T-helper 17 cell (primary cell): ENCODE data around the gene LRRC30. TPM values are rescaled to one million over a fixed set of nuclear protein-coding genes. Genes with fewer than 3 reads are reported as not detected.

Experiments used
- ATAC-seq: fragments of 150-1000 bp; cut with Tn5 transposase; 2 replicates; pipeline ENCODE4 v1.10.0; 2021; ENCODE audit warnings: mild to moderate bottlenecking, moderate library complexity
- DNase-seq, 3 donors: peaks; one replicate each; pipeline versions ENCODE4 v3.0.0 to v3.0.0-alpha.2; 2020 to 2021
- H3K9me3 ChIP-seq: one replicate; pipeline ENCODE4 v1.7.0; 2013; ENCODE audit warnings: low read length, mild to moderate bottlenecking; ENCODE audit not compliant: control insufficient read depth, poor library complexity, severe bottlenecking
- H3K27ac Mint-ChIP-seq: one replicate; pipeline ENCODE4 v1.8.0; 2022; ENCODE audit warnings: mild to moderate bottlenecking, moderate library complexity, mixed read lengths
- H3K27me3 Mint-ChIP-seq: one replicate; pipeline ENCODE4 v1.8.0; 2022; ENCODE audit warnings: mixed read lengths
- H3K36me3 Mint-ChIP-seq: one replicate; pipeline ENCODE4 v1.8.0; 2022; ENCODE audit warnings: low read depth, mixed read lengths
- H3K4me1 Mint-ChIP-seq: one replicate; pipeline ENCODE4 v1.8.0; 2022; ENCODE audit warnings: mild to moderate bottlenecking, mixed read lengths
- H3K4me3 Mint-ChIP-seq: one replicate; pipeline ENCODE4 v1.8.0; 2022; ENCODE audit warnings: mild to moderate bottlenecking, moderate library complexity, mixed read lengths
- total RNA-seq, 4 donors: library from RNA in 2 of 4; stranded (reverse) in 2 of 4; gene quantifications; one replicate each; pipeline ENCODE4 v1.2.3 and lab custom pipeline; 2022 to 2026

Gene LRRC30
- total RNA-seq, 2 donors from 2014 or later, result not detected

GRCh38 chr18:7256618-7257425 is 25.9 kb downstream of the LRRC30 start:
- Mint-ChIP-seq H3K4me1 (no peaks in the 10 kb centered on the region), H3K4me3 (no peak overlapping the region), H3K27ac (no peak overlapping the region), H3K36me3 (no peaks in the 10 kb centered on the region), H3K27me3 (peaks cover 4% of the 10 kb centered on the region)
- no peaks in the 10 kb centered on the region for H3K9me3 ChIP-seq
- DNase-seq (no peak), ATAC-seq (no peak)

- no peak for ATAC-seq
Measured at GRCh38 chr18:7257426-7257740, 26.5 kb downstream of the LRRC30 start.

GRCh38 chr18:7259475-7259874 is 28.6 kb downstream of the LRRC30 start:
- H3K9me3 ChIP-seq, result no peaks in the 10 kb centered on the region
- Mint-ChIP-seq H3K4me3 (no peak overlapping the region), H3K27ac (no peak overlapping the region), H3K27me3 (peaks cover 9% of the 10 kb centered on the region), H3K36me3 (no peaks in the 10 kb centered on the region), H3K4me1 (no peaks in the 10 kb centered on the region)
- DNase-seq (no peak), ATAC-seq (no peak)

More at GRCh38 chr18:7257426-7257740, 26.5 kb downstream of the LRRC30 start:
- H3K9me3 ChIP-seq, result no peaks in the 10 kb centered on the region
- DNase-seq, result no peak
- Mint-ChIP-seq H3K27ac (no peak overlapping the region), H3K27me3 (peaks cover 4% of the 10 kb centered on the region), H3K4me3 (no peak overlapping the region), H3K4me1 (no peaks in the 10 kb centered on the region), H3K36me3 (no peaks in the 10 kb centered on the region)

- no peaks in the 10 kb centered on the region for H3K9me3 ChIP-seq
Measured at GRCh38 chr18:7261199-7261598, 30.3 kb downstream of the LRRC30 start.

GRCh38 chr18:7267973-7268372 is 37.1 kb downstream of the LRRC30 start:
- H3K4me3 Mint-ChIP-seq, result no peak overlapping the region
- DNase-seq (no peak), ATAC-seq (no peak)
- H3K27me3 Mint-ChIP-seq, result peaks cover 5% of the 10 kb centered on the region
- H3K9me3 ChIP-seq, result no peaks in the 10 kb centered on the region
- H3K36me3 Mint-ChIP-seq, result no peaks in the 10 kb centered on the region
- no peaks in the 10 kb centered on the region for H3K4me1 Mint-ChIP-seq
- no peak overlapping the region for H3K27ac Mint-ChIP-seq

More at GRCh38 chr18:7261199-7261598, 30.3 kb downstream of the LRRC30 start:
- ATAC-seq (no peak), DNase-seq (no peak)
- H3K27ac Mint-ChIP-seq, result no peak overlapping the region
- no peaks in the 10 kb centered on the region for H3K4me1 Mint-ChIP-seq
- H3K4me3 Mint-ChIP-seq, result no peak overlapping the region
- no peaks in the 10 kb centered on the region for H3K36me3 Mint-ChIP-seq
- H3K27me3 Mint-ChIP-seq, result peaks cover 9% of the 10 kb centered on the region

- Mint-ChIP-seq H3K27ac (no peak overlapping the region), H3K4me1 (no peaks in the 10 kb centered on the region), H3K4me3 (no peak overlapping the region), H3K27me3 (no peaks in the 10 kb centered on the region), H3K36me3 (no peaks in the 10 kb centered on the region)
- H3K9me3 ChIP-seq, result no peaks in the 10 kb centered on the region
- no peak for DNase-seq
- ATAC-seq, result no peak
Measured at GRCh38 chr18:7269942-7270341, 39.1 kb downstream of the LRRC30 start.

GRCh38 chr18:7272311-7273049 is 41.6 kb downstream of the LRRC30 start:
- no peaks in the 10 kb centered on the region for H3K9me3 ChIP-seq
- no peak overlapping the region for H3K4me3 Mint-ChIP-seq
- no peak for ATAC-seq
- H3K4me1 Mint-ChIP-seq, result no peaks in the 10 kb centered on the region
- H3K27me3 Mint-ChIP-seq, result no peaks in the 10 kb centered on the region
- no peak overlapping the region for H3K27ac Mint-ChIP-seq
- DNase-seq, result no peak
- no peaks in the 10 kb centered on the region for H3K36me3 Mint-ChIP-seq

- H3K36me3 Mint-ChIP-seq, result no peaks in the 10 kb centered on the region
- no peaks in the 10 kb centered on the region for H3K27me3 Mint-ChIP-seq
- H3K4me3 Mint-ChIP-seq, result no peak overlapping the region
- H3K27ac Mint-ChIP-seq, result no peak overlapping the region
- H3K9me3 ChIP-seq, result no peaks in the 10 kb centered on the region
- H3K4me1 Mint-ChIP-seq, result no peaks in the 10 kb centered on the region
- ATAC-seq (no peak), DNase-seq (no peak)
Measured at GRCh38 chr18:7273301-7273921, 42.5 kb downstream of the LRRC30 start.

GRCh38 chr18:7281579-7281978 is 50.7 kb downstream of the LRRC30 start:
- no peak overlapping the region for H3K27ac Mint-ChIP-seq
- H3K9me3 ChIP-seq, result no peaks in the 10 kb centered on the region
- no peaks in the 10 kb centered on the region for H3K36me3 Mint-ChIP-seq
- H3K4me3 Mint-ChIP-seq, result no peak overlapping the region
- no peaks in the 10 kb centered on the region for H3K4me1 Mint-ChIP-seq
- H3K27me3 Mint-ChIP-seq, result no peaks in the 10 kb centered on the region
- DNase-seq, result no peak
- ATAC-seq, result no peak

Other genes starting within 250 kb of the LRRC30 start
- not detected for gene LAMA1, start 113.3 kb upstream of the LRRC30 start, total RNA-seq